ENCODE results near the gene SLC5A12.

- TF ChIP-seq, protein P1, sequence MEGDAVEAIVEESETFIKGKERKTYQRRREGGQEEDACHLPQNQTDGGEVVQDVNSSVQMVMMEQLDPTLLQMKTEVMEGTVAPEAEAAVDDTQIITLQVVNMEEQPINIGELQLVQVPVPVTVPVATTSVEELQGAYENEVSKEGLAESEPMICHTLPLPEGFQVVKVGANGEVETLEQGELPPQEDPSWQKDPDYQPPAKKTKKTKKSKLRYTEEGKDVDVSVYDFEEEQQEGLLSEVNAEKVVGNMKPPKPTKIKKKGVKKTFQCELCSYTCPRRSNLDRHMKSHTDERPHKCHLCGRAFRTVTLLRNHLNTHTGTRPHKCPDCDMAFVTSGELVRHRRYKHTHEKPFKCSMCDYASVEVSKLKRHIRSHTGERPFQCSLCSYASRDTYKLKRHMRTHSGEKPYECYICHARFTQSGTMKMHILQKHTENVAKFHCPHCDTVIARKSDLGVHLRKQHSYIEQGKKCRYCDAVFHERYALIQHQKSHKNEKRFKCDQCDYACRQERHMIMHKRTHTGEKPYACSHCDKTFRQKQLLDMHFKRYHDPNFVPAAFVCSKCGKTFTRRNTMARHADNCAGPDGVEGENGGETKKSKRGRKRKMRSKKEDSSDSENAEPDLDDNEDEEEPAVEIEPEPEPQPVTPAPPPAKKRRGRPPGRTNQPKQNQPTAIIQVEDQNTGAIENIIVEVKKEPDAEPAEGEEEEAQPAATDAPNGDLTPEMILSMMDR (IDR thresholded peaks at IDR 0.05): peak; percentile 51 to 67 (median 65)
- TF ChIP-seq POLR2AphosphoS5 (IDR thresholded peaks at IDR 0.05) (no peak), EP300 (IDR thresholded peaks at IDR 0.05; ENCODE audit: low read depth) (no peak), POLR2A (IDR thresholded peaks at IDR 0.05) (no peak)
Observed at GRCh38 chr11:26649884-26650283, 72.0 kb downstream of the SLC5A12 start.
